Measurements from ENCODE around the gene DNAJA3.

DNA sequence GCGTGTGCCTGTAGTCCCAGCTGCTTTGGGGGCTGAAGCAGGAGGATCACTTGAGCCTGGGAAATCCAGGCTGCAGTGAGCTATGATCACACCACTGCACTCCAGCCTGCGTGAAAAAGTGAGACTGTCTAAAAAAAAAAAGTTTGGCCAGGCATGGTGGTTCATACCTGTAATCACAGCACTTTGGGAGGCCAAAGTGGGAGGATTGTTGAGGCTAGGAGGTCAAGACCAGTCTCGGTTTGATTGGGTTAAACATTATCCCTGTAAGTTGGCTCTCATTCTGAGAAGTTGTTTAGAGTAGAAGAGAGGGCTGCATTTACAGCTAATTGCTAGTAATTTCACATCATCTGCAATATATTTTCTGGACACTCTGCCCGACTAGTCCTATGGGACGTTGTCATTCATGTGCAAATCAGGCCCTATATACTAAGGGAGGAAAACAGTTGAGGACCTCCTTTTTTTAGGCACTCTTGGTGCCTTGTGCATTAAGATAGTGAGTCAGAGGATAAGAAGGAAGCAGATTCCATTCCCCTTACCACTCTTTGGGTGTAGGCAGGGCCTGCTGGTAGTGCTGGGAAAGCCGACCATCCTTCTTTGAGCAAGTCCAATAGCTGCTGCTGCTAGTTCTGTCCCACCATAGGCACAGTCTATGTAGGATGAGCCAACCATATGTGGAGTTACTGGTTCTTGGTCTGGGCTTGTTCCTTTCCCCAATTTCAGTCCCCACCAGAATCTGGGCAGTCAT is 69.2 kb downstream of the DNAJA3 start:
- TF ChIP-seq, protein P1, sequence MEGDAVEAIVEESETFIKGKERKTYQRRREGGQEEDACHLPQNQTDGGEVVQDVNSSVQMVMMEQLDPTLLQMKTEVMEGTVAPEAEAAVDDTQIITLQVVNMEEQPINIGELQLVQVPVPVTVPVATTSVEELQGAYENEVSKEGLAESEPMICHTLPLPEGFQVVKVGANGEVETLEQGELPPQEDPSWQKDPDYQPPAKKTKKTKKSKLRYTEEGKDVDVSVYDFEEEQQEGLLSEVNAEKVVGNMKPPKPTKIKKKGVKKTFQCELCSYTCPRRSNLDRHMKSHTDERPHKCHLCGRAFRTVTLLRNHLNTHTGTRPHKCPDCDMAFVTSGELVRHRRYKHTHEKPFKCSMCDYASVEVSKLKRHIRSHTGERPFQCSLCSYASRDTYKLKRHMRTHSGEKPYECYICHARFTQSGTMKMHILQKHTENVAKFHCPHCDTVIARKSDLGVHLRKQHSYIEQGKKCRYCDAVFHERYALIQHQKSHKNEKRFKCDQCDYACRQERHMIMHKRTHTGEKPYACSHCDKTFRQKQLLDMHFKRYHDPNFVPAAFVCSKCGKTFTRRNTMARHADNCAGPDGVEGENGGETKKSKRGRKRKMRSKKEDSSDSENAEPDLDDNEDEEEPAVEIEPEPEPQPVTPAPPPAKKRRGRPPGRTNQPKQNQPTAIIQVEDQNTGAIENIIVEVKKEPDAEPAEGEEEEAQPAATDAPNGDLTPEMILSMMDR (IDR thresholded peaks at IDR 0.05) = no peak
- TF ChIP-seq POLR2A (IDR thresholded peaks at IDR 0.05) = no peak

Measured in lower leg skin (tissue), 3 donors.